ENCODE results near the gene TOP3A.

TOP3A gene

GRCh38 chr17:18267366-18267765, 47.4 kb downstream of the TOP3A start:
- Histone ChIP-seq H3K4me3 (ENCODE audit: low read depth, low read length, poor library complexity, severe bottlenecking) (no peak overlapping the region), H3F3A (ENCODE audit: insufficient read depth, low read length) (no peaks in the 10 kb centered on the region), H3K9ac (ENCODE audit: low read length) (no peak overlapping the region), H3K9me2 (ENCODE audit: low read depth, low read length) (no peaks in the 10 kb centered on the region), H3K9me3 (ENCODE audit: low read length) (no peaks in the 10 kb centered on the region), H4K20me1 (ENCODE audit: insufficient read depth, low read length) (no peaks in the 10 kb centered on the region), H2AFZ (ENCODE audit: low read length) (no peak overlapping the region), H3K4me2 (ENCODE audit: low read length) (no peak overlapping the region), H3K27ac (ENCODE audit: low read depth, low read length, poor library complexity, severe bottlenecking) (no peak overlapping the region), H3K79me2 (ENCODE audit: insufficient read depth, low read length) (no peaks in the 10 kb centered on the region), H3K4me1 (ENCODE audit: insufficient read depth, low read length, severe bottlenecking) (no peaks in the 10 kb centered on the region), H3K36me3 (ENCODE audit: insufficient read depth, low read length) (peaks cover 4% of the 10 kb centered on the region; the same call in 1 of the 2 replicates), H3K27me3 (ENCODE audit: insufficient read depth, low read length) (no peaks in the 10 kb centered on the region)
- TF ChIP-seq EZH2 (IDR thresholded peaks at IDR 0.05; ENCODE audit: borderline replicate concordance, low read length) (no peak), CTCF (IDR thresholded peaks at IDR 0.05; ENCODE audit: low read length) (no peak)

- Histone ChIP-seq H4K20me1 (ENCODE audit: insufficient read depth, low read length) (no peaks in the 10 kb centered on the region), H3K27me3 (ENCODE audit: insufficient read depth, low read length) (no peaks in the 10 kb centered on the region), H3K27ac (ENCODE audit: low read depth, low read length, poor library complexity, severe bottlenecking) (no peak overlapping the region), H3K4me2 (ENCODE audit: low read length) (no peak overlapping the region), H3K9ac (ENCODE audit: low read length) (no peak overlapping the region), H3K4me1 (ENCODE audit: insufficient read depth, low read length, severe bottlenecking) (peaks cover 20% of the 10 kb centered on the region), H3F3A (ENCODE audit: insufficient read depth, low read length) (no peaks in the 10 kb centered on the region), H3K9me3 (ENCODE audit: low read length) (no peaks in the 10 kb centered on the region), H3K79me2 (ENCODE audit: insufficient read depth, low read length) (no peaks in the 10 kb centered on the region), H2AFZ (ENCODE audit: low read length) (no peak overlapping the region), H3K36me3 (ENCODE audit: insufficient read depth, low read length) (no peaks in the 10 kb centered on the region), H3K9me2 (ENCODE audit: low read depth, low read length) (no peaks in the 10 kb centered on the region), H3K4me3 (ENCODE audit: low read depth, low read length, poor library complexity, severe bottlenecking) (no peak overlapping the region)
- TF ChIP-seq CTCF (IDR thresholded peaks at IDR 0.05; ENCODE audit: low read length), result no peak
- TF ChIP-seq EZH2 (IDR thresholded peaks at IDR 0.05; ENCODE audit: borderline replicate concordance, low read length), result no peak
Observed at GRCh38 chr17:18263885-18264682, 50.7 kb downstream of the TOP3A start.

DNA sequence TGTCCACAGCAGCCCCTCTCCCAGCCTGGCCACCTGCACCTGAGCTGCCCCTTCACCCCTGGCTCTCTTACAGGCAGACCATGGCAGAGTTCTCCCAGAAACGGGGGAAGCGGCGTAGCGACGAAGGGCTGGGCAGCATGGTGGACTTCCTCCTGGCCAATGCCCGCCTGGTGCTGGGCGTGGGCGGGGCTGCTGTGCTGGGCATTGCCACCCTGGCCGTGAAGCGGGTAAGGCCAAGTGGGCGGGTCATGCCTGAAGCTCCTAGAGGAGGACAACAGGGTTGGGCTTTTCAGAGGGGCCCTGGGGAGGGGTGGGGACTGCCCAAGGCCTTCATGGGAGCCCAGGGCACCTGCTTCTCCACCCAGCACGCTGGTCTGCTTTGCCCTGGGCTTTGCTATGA, 52.2 kb downstream of the TOP3A start:
- H3K36me3 ChIP-seq (ENCODE audit: insufficient read depth, low read length), result no peaks in the 10 kb centered on the region
- no peaks in the 10 kb centered on the region for H3K79me2 ChIP-seq (ENCODE audit: insufficient read depth, low read length)
- H4K20me1 ChIP-seq (ENCODE audit: insufficient read depth, low read length), result no peaks in the 10 kb centered on the region
- H3K9me2 ChIP-seq (ENCODE audit: low read depth, low read length), result no peaks in the 10 kb centered on the region
- no peak overlapping the region for H3K4me2 ChIP-seq (ENCODE audit: low read length)
- no peaks in the 10 kb centered on the region for H3K9me3 ChIP-seq (ENCODE audit: low read length)
- no peak for TF ChIP-seq EZH2 (IDR thresholded peaks at IDR 0.05; ENCODE audit: borderline replicate concordance, low read length)
- H3K4me3 ChIP-seq (ENCODE audit: low read depth, low read length, poor library complexity, severe bottlenecking), result no peak overlapping the region
- no peak overlapping the region for H2AFZ ChIP-seq (ENCODE audit: low read length)
- peaks cover 26% of the 10 kb centered on the region for H3K4me1 ChIP-seq (ENCODE audit: insufficient read depth, low read length, severe bottlenecking)
- no peak overlapping the region for H3K27ac ChIP-seq (ENCODE audit: low read depth, low read length, poor library complexity, severe bottlenecking)
- no peak overlapping the region for H3K9ac ChIP-seq (ENCODE audit: low read length)
- no peaks in the 10 kb centered on the region for H3K27me3 ChIP-seq (ENCODE audit: insufficient read depth, low read length)
- no peaks in the 10 kb centered on the region for H3F3A ChIP-seq (ENCODE audit: insufficient read depth, low read length)

GRCh38 chr17:18262111-18262510, 52.7 kb downstream of the TOP3A start:
- Histone ChIP-seq H4K20me1 (ENCODE audit: insufficient read depth, low read length) (no peaks in the 10 kb centered on the region), H3K4me2 (ENCODE audit: low read length) (peak overlapping the region; percentile 92; the same call in 1 of the 2 replicates), H3K9me2 (ENCODE audit: low read depth, low read length) (no peaks in the 10 kb centered on the region), H3K4me1 (ENCODE audit: insufficient read depth, low read length, severe bottlenecking) (peaks cover 32% of the 10 kb centered on the region), H3K79me2 (ENCODE audit: insufficient read depth, low read length) (no peaks in the 10 kb centered on the region), H3K9me3 (ENCODE audit: low read length) (no peaks in the 10 kb centered on the region), H2AFZ (ENCODE audit: low read length) (no peak overlapping the region), H3K9ac (ENCODE audit: low read length) (no peak overlapping the region; the same call in 1 of the 2 replicates), H3K27ac (ENCODE audit: low read depth, low read length, poor library complexity, severe bottlenecking) (no peak overlapping the region), H3F3A (ENCODE audit: insufficient read depth, low read length) (no peaks in the 10 kb centered on the region), H3K4me3 (ENCODE audit: low read depth, low read length, poor library complexity, severe bottlenecking) (no peak overlapping the region), H3K27me3 (ENCODE audit: insufficient read depth, low read length) (no peaks in the 10 kb centered on the region), H3K36me3 (ENCODE audit: insufficient read depth, low read length) (no peaks in the 10 kb centered on the region)
- TF ChIP-seq CTCF (IDR thresholded peaks at IDR 0.05; ENCODE audit: low read length) (no peak), EZH2 (IDR thresholded peaks at IDR 0.05; ENCODE audit: borderline replicate concordance, low read length) (no peak)
